ENCODE measurements around the gene SERBP1. TPM values are rescaled to one million over a fixed set of nuclear protein-coding genes. Genes with fewer than 3 reads are reported as not detected.
"Not testable (repeated sequence)": the region's sequence is repeated elsewhere in the genome, so short reads cannot be mapped to it uniquely, and the experiment has no call there.

Gene SERBP1
- polyA plus RNA-seq, 10 donors = 369 to 470 (median 416) TPM

DNA sequence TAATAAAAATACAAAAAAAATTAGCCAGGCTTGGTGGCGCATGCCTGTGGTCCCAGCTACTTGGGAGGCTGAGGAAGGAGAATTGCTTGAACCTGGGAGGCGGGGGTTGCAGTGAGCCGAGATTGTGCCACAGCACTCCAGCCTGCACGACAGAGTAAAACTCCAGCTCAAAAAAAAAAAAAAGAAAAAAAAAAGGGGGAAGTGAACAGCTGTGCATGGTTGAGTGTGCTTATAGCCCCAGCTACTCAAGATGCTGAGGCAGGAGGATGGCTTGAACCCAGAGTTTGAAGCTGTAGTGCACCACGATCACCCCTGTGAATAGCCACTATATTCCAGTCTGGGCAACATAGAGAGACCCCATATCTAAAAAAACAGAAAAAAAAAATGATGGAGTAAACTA is 15.8 kb upstream of the SERBP1 start:
- not testable (repeated sequence) for DNase-seq

GRCh38 chr1:67441739-67442281 is 11.6 kb upstream of the SERBP1 start:
- no peak for DNase-seq

DNA sequence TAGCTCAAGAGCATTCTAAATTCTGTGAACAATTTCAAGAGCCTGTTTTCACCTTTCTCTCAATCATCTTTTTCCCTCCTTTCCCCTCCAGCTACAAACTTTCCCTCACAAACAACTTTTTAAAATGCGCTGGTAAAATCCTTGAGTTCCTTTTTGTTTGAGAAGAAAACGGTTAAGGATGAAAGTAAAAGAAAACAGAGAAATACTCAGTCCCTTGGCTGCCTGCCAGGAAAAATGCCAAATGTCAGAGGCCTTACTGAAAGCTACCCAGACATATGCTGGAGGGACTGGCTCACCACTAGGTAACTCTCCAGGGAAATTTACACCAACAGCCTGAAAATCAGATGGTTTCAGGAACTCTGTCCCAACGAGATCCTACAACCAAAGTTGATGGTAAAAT is 11.0 kb upstream of the SERBP1 start:
- peak in 2 of 3 donors; percentile 45 to 55 for DNase-seq

GRCh38 chr1:67440339-67440738 is 10.1 kb upstream of the SERBP1 start:
- no peak for DNase-seq

GRCh38 chr1:67439277-67440029 is 9.3 kb upstream of the SERBP1 start:
- no peak for DNase-seq

GRCh38 chr1:67437961-67438360 is 7.8 kb upstream of the SERBP1 start:
- no peak for DNase-seq

- no peak for DNase-seq
Observed at GRCh38 chr1:67436511-67437055, 6.4 kb upstream of the SERBP1 start.

GRCh38 chr1:67434491-67434890 is 4.3 kb upstream of the SERBP1 start:
- DNase-seq = peak in 1 of 3 donors; percentile 31

DNA sequence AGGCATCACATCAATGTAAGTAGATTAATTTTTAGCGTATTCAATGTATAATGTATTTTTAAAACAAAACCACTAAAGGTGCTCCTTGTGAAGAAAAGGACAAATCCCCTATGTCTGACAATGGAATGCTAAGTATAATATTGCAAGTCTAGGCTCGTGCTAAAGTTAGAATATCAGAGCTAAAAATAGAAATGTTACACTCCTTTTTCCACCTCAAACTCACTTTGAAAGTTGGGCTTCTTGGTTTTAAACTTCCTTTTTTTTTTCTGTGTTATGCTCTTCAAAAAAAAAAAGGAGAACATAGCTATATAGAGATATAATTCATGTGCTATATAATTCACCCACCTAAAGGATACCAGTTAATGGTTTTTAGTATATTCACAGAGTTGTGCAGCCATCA is 3.6 kb upstream of the SERBP1 start:
- no peak for DNase-seq

DNA sequence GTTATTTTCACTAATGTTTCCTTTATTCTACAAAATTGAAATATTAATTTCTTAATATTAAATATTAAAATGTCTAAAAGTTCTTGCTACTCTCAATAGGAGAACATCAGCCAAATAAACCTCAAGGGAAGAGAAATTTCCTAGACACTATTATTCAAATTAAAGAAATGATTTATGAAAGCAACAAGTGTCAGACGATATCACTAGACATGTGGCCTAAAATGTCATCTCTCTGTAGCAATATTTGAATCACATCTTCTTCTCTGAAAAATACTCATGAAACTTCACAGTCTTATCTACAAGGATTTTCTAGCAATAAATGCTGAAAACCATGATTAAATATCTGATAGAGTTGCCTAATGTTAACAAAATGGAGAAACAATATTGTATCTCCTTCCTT is 2.5 kb upstream of the SERBP1 start:
- no peak for DNase-seq

DNA sequence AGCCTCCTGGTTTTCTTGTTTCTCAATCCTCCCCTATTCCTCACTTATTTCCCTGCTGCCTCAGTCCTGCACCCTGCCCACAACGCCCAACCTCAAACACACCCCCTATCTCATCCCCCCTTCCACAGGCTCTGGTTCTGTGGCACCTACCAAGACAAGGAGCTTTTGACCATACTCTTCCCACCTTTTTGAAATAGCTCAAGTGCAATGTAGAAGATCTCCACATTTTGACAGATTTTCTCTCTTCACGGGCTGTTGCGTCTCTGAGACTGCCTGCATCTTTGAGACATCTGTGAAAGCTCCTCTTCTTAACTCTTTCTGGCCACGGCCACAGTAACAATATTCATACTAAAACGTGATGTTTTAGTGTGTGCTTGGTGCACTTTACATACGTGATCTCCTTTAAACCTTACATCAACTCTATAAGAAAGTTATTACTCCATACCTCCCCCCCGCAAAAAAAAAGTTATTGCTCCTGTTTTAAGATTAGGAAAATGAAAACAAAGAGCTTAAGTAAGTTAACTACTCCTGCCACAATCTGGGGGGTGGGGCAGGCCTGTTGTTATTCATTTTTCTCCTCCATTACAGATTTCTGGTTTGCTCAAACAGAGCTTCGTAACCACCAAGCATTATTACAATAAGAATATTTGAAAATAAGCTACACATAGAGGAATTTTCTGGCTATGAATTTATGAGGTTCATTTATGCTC is 1.8 kb upstream of the SERBP1 start:
- no peak for DNase-seq

DNA sequence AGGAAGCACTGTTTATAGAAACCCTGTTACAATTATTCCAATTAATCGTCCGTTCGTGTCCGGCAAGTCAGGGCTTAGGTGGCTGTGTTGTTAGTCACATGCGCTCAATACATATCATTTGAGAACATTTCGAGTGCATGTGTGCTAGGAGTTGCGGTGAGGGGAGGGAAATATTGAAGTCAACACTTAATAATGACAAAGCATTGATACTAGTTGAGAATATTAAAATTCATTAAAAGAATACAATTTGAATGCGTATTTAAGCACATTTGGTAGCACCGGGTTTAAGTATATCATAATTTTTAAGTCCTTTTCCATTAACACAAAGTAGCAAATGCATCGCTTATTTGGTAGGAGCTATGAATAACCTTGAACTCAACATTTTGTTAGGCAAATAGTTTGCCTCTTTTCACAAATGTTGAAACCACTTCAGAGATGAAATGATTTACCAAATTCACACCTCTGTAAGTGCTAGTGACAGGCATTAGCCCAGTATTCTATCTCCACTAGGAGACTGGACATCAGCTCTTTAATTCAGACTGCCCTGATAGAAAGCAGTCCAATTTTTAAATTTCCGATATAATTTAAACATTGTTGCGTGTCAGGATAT is 1.1 kb upstream of the SERBP1 start:
- no peak for DNase-seq

DNA sequence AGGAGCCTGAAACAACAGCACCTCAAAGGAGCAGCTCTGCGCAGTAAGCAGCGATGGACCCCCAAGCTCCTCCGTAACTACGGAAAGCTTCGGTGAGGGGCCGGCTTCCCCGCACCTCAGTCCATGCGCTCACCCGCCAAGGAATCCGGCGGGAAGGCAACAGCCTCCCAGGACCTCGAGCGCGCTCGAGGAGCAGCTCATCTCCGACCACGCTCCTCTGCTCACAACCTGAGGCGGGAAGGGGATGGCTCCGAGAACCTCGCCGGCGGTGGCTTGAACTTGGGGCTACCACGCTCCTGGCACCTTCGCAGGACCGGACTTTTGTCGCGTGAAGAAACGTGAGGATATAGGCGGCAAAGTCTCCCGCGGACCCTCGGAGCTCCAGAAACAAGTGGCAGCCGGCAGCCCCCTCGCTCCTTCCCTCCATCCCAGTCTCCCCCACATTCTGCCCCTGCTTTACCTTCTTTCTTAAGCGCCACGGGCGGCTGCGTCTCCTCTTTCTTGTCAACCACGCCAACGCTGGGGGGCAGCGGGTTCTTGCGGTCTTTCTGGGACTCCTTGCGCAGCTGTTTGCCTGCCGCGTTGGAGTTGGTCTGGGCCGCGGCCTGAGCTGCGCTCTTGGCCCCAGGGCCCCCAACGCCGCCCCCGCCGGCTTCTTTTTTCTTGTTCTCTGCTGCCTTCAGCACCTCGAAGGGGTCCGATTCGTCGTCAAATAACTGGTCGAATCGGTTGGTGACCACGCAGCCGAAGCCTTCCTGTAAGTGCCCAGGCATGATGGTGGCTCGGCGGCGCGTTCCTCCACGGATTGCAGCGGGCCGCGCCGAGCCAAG is 459 bp downstream of the SERBP1 start:
- DNase-seq = peak in 2 of 3 donors; percentile 42 to 77

DNA sequence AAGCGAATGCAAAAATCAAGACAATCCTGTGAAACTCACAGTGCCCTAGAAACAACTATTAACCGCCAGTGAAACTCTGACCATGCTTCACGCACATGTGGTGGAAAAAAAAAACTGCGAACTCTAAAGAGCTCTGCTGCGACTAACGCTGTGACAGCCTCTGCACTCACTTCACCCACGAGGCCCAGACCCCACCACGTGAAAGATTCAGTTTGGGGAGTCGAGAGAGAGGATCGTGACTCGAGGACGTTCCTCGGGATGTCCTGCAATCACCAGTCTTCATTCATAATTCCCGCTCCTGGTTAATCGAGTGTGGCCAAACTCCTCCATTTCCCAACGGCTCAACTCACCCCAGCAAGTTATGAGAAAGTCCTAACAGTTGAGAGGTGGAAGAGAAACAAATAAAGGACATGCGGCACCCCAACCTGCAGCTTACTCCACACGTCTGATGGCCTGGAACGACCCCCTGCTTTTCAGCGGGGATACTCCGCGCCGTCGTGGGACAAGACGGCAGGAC is 1.1 kb downstream of the SERBP1 start:
- DNase-seq = peak in 2 of 3 donors; percentile 33 to 78

DNA sequence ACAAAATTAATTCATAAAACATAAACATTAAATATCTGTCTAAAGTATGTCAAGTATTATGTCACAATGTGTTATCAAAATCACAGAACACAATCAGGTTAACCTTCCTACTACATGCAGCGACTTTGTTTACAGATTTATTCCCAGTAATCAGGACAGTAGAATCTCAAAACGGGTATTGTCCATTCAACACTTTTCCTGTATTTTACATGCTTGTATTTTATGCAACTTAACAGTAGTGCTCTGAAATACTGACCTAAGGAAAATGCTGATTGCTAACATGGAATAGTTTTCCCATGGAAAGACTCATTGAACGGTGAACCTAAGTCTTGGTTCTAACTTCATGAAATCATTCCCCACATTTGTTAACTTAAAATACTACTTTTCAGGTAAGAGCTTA is 2.3 kb downstream of the SERBP1 start:
- DNase-seq = no peak

GRCh38 chr1:67427465-67427864 is 2.7 kb downstream of the SERBP1 start:
- DNase-seq = no peak

DNA sequence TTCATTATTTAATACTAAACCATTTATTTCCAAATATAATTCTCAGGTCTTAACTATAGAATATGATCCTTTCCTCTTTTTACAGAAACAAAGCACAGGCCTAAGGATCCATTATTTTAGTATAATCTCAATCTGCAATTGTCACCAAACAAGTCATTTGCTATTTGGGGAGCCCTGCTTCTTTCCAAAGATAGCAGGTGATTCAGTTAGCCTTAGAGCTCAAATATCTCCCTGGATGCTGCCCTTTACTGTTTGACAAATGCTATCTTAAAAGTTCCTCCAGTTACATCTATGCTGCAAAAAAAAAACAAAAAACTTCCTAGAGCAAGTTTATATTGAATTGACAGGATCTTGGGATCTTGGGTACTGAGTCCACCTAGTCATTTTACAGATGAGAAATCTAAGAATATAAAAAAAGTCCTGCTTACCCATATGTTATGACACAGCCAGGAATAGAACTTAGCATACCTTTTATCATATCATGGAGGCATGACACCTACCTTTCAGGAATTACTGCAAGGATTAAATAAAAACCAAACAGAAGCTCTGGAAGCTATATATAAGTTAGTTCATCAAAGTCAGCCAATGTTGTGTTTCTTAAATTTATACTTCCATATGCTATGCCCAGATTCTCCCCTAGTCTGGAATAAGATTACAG is 9.2 kb downstream of the SERBP1 start:
- no peak for DNase-seq

DNA sequence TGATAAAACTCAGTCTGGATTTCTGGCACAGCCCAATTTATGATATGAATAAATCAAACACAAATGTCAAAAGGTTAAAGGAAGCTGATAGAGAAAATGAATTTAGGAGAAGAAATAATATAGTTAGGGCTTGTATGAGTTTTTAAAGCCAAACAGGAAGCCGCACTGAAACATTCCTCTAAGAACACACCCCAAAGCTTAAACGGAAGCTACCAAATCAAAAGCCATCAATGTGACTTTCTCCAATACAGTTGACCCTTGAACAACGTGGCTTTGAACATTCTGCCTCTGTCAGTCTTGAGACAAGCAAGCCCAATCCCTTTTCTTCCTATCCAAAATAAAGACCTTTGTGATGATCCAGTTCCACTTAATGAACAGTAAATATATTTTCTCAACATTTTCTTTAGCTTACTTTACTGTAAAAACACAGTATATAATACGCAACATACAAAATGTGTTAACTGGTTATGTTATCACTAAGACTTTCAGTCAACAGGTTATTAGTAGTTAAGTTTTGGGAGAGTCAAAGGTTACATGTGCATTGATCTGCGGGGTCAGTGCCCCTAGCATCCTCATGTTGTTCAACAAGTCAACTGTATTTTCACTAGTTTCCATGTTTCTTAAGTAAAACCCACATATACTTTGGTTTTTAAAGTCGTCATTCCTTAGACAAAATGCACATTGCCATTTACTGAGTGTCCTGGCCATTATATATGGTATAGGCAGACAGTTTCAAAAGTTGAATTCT is 11.2 kb downstream of the SERBP1 start:
- no peak for DNase-seq

- not testable (repeated sequence) for DNase-seq
Observed at GRCh38 chr1:67417733-67418132, 12.5 kb downstream of the SERBP1 start.

- DNase-seq = no peak
Observed at GRCh38 chr1:67415041-67415440, 15.2 kb downstream of the SERBP1 start.

Data from muscle of back (tissue), 11 donors.